Measurements from ENCODE around the gene BBS9.

- TF ChIP-seq POLR2AphosphoS5 (IDR thresholded peaks at IDR 0.05; ENCODE audit: low read depth, low read length) (no peak), POLR2A (IDR thresholded peaks at IDR 0.05; ENCODE audit: low read depth, low read length) (no peak), TAF1 (IDR thresholded peaks at IDR 0.05; ENCODE audit: borderline replicate concordance, low read depth, low read length) (no peak)
Measured at GRCh38 chr7:33201821-33202220, 72.5 kb downstream of the BBS9 start.

Data from GM12892 (cell line).